GM19240 (cell line): ENCODE results near the gene LRPAP1.

Experiments used
- DNase-seq: peaks from one replicate; pipeline ENCODE4 v3.0.0; 2011; ENCODE audit warnings: low spot score; ENCODE audit not compliant: insufficient read length

Gene LRPAP1

GRCh38 chr4:3532751-3533422 lies 665 bp upstream of the LRPAP1 start:
- DNase-seq: no peak

DNA sequence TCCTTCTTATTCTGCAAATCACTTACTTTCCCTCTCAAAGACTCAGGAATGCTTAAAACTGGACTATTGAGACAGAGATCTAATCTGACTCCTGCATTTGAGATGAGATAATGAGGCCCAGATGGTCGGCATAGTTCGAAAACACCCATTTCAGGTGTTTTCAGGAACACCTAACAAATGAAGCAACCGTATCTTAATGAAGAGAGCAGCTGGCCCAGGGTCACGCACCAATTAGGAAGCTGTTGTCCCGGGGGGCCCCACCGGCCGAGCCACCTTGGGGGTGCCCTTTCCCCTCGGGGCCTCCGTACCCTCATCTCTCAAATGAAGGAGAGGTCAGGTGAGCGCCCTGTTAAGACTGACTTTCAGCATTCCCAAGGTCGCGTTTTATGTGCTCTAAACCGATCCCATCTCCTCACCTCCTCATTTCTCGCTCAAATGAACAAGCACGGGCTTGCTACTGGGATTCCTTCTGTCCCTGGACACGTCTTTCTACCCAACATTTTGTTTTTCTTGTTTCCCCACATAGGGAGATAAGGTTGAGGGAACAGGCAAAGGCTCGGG lies 824 bp downstream of the LRPAP1 start:
- DNase-seq: no peak

- no peak for DNase-seq
Observed at GRCh38 chr4:3530663-3531254, 1.5 kb downstream of the LRPAP1 start.

DNA sequence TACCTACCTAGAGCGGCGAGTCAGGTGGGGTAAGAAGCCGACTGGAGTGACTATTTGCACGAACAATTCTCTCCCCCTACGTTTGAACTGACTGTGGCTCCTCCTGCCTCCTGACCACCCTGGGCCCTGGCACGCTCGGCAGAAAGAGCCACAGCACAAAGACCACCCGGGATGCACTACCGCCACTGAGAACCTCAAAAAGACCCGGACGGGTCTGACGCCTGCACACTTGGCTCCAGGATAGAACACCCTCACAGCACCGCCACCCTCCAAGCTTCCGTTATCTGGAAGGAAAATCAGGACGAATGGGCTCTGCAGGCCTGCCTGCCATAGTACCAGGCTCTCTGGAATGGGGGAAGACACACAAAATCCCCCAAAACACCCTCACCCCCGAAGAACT lies 2.2 kb downstream of the LRPAP1 start:
- DNase-seq: no peak

DNA sequence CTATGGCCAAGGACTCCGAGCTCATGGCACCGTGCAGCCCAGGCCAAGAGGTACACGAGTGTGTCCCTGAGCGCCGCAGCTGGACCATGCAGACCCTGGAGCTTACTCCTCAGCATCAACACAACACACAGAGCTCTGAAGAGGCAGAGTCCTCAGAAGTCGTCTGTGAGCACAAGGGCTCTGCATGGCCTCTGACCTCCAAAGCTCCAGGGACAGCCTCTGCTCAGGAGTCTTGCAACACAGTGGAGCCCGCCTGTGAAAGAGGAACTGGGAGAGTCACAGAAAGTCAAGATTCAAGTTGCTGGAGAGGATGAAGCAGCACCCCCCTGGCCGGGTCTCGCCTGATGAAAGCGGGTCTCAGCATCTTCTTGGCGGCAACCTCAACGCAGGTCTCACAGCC lies 2.9 kb downstream of the LRPAP1 start:
- DNase-seq: no peak

GRCh38 chr4:3527914-3528876 lies 4.0 kb downstream of the LRPAP1 start:
- no peak for DNase-seq

DNA sequence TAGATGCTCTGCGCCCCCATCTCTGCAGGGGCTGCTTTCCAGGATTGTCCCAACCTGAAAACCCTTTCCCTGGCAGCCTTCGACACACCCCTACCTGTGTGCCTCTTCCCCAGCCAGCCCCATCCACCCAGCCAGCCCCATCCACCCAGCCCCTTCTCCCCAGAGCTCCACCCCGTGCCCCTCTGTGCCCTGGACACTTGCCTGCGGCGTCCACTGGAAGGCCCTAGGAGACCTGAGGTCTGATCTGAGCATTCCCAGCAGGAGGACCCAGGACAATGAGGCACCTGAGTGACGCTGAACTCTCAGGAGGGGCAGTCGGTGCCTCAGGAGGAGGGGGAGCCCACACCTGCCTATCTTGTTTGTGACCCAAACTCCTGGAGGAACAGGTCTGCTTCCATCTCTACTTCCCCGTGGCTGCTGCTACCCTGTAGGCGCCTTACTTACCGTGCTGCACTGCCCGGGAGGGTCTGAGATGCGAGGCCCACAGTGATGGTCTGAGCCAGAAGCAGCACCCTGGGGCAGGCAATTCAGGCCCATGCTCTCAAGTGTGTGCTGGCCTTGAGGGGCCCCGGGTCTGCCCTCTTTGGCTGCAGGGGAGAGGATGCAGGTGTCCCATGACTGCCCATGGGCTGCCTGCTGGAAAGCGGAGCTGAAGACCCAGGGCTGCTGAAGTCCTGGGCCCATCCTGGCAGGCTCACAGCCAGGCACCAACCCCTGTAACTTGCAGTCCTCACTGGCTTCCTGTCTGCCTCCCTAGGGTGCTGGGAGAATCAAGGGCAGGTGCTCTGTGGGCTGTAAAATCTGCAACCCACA lies 4.9 kb downstream of the LRPAP1 start:
- DNase-seq: no peak

- no peak for DNase-seq
Observed at GRCh38 chr4:3526456-3526855, 5.8 kb downstream of the LRPAP1 start.

DNA sequence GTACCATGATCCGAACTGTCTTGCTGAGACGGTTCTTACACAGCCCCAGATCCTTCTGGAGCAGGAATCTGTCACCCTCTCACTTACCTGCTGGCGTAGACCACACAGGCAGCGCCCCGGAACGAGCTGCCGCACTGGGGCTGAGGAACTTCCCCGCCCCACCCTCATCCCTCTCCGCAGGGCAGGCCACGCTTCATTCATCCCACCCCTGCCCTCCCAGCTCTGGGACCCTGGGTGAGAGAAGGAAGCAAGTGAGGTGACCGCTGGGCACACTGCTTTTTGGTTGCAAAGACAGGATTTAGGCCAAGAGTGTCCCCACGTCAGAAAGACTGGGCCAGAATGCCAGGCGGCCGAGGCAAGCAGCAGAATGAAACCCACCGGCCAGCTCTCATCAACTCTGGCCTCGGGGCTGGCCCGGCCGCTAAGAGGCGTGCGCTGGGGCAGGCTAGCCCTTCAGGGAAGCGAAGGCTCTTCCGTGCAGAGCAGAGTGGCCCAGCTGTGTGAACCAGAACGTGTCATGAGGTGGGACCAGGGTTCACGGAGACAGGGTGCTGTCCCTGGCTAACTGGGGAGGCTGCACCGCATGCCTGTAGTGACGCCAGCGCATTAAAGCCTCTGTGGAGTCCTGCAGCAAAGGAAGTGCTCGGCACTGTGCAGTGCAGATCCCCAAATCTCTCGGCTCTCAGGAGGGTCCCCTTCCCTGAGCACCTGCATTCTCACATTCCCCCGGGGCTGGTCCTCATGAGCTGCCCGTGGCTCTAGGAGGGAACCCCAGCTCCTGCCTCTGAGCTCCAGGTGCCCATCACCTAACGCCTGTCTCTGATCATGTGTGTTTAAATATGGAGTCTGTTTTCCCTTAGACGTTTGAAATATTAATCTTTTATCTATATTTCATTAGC lies 6.4 kb downstream of the LRPAP1 start:
- DNase-seq: no peak

GRCh38 chr4:3524920-3525319 lies 7.3 kb downstream of the LRPAP1 start:
- no peak for DNase-seq

- no peak for DNase-seq
Observed at GRCh38 chr4:3524349-3524748, 7.9 kb downstream of the LRPAP1 start.

GRCh38 chr4:3523628-3524221 lies 8.5 kb downstream of the LRPAP1 start:
- DNase-seq: no peak

DNA sequence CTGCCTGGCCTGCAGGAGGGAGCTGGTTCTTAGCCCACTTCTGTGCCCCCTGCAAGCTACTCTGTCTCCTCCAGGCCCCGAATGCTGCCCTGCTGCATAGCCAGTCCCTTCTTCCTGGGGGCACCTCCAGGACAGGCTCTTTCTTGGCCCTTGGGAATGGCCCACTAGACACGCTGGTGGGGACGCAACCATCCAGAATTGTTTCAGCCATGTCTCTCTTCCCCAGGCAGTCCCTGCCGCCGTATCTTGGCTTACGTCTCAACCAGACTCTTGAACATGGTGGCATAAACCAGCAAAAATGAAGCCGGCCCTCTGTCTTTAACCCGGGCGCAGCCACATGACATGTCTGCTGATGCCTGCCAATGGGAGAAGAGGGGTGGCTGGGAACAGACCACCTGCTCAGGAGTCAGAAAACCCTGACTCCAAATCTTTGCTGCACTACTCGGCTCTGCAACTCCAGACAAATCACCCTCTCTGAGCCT lies 9.0 kb downstream of the LRPAP1 start:
- DNase-seq: no peak

DNA sequence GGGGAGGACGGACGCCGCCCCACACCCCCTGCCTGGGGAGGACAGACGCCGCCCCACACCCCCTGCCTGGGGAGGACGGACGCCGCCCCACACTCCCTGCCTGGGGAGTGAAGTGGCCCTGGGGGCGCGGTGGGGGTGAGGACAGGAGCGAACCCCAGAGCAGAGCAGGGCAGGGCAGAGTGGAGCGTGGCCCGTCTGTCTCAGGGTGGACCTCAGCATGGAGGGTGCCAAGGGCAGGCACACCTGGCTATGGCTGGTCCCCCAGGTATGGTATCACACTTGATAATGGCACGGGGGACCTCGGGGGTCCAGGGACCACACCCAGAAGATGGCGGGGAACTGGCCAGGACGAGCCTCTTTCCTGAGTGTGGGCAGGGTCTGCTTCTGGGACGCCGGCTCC lies 9.6 kb downstream of the LRPAP1 start:
- DNase-seq: no peak

DNA sequence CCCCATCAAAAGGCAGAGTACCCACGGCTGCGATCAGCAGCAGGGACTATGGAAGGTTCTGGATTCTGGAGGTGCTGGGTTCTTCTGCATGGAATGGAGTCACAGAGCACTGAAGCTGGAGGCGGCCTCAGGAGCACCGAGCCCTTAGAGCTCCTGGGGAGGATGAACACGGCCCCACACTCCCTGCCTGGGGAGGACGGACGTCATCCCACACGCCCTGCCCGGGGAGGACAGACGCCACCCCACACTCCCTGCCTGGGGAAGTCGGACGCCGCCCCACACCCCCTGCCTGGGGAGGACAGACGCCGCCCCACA lies 9.9 kb downstream of the LRPAP1 start:
- no peak for DNase-seq

DNA sequence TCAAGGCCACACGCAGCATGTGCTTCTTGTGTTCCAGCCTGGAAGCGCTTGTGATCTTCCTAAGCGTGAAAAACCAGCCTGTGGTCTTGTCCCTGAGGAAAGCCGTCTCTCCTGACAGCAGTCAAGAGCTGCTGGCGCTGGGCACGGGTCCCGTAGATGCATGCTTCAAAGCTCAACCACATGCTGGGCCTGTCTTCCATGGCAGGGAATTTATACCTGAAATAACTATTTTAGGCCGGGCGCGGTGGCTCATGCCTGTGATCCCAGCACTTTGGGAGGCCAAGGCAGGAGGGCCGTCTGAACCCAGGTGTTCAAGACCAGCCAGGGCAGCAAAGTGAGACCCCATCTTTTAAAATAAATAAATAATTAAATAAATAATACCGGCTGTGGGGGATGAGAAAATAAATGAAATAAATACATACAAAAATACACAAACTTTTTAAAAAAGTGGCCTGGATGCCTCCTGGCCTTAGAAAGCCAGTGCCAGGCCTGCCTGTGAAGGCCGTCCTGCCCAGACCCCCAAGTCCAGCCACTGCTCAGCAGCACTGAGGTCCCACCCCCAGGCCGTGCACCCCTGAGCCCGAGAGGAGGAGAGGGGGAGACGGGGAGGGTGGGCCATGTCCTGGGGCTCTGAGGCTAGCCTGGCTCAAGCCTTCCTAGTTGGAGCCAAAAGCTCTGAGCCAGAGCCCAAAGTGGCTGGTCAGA lies 10.4 kb downstream of the LRPAP1 start:
- DNase-seq: no peak

DNA sequence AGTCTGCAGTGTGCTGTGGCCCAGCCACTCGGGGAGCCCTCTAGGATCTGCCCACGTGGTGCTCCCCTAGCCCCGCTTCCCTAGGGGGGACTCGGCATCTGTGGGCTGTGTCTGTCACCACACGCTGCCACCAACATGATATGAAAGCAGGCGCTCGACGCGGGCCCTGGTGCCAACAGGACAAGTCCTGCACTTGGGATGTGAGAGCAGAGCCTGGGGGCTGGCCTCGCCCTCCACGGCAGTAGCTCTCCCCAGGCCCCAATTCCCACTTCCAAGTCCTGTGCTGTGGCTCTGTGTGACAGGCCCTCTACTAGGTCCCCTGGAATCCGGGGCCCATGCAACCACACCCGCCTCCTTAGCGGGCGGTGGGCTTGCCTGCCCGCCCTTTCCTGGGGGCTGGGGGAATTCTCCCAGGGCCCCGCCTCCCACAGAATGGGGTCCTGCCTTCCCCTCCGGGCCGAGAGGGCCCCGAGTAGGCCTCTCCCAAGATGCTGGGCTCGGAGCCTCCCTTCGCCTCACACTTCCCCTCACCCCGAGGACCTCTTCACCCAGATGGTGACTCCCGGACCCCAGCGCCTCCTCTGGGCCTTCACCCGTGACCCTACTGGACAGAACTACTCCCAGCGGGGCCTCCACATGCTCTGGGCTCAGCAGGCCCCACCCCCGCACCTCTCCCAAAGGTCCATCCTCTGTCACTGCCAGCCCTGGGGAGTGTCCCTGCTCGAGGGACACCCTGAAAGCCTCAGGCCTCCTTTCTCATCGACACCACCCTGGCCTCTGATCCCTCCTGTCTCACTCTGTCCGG lies 11.2 kb downstream of the LRPAP1 start:
- DNase-seq: no peak

- DNase-seq: no peak
Observed at GRCh38 chr4:3520276-3520675, 11.9 kb downstream of the LRPAP1 start.
